GM18498 (cell line): Measurements from ENCODE around the gene RIPK1.

Source experiments
- ATAC-seq: cut with Tn5 transposase; IDR thresholded peaks from one replicate; pipeline ENCODE4 v1.9.1; 2021; ENCODE audit warnings: mild to moderate bottlenecking, moderate library complexity; ENCODE audit not compliant: unreplicated experiment

RIPK1 gene

DNA sequence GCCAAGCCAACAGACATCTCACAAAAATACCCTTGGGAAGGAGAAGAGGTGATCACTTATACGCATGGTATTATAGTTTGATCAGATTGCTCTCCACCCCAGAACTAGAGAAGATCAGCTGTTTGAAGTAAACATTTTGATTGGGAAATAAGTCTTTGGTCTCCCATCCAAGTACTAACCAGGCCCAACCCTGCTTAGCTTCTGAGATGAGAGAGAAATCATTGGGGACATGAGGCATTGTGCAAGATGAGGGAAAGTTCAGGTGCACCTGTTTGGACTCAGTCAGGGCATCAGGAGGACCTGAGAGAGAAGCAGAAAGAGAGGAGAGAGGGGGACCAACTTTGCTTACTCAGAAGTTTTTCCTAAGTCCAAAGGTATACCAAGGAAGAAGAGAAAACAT, 11.4 kb downstream of the RIPK1 start:
- ATAC-seq, result no peak

DNA sequence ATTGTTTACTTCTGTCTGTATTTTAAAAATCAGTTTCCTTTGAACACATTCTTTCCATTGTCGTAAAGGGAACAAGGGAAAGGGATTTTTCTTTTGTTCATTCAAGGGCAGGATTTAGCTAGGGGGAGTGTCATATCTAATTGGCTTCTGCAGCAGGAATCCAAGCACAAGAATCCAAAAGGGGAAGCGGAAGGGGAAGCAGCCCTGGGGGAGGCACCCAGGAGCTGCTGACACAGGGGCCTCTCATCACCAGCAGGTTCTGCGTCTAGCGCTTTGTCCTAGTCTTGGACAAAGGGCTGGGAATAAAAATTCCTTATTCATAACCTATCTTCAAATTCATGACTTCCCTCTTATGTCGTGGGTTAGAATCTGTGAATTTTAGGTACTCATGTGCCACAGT, 13.7 kb downstream of the RIPK1 start:
- no peak for ATAC-seq

DNA sequence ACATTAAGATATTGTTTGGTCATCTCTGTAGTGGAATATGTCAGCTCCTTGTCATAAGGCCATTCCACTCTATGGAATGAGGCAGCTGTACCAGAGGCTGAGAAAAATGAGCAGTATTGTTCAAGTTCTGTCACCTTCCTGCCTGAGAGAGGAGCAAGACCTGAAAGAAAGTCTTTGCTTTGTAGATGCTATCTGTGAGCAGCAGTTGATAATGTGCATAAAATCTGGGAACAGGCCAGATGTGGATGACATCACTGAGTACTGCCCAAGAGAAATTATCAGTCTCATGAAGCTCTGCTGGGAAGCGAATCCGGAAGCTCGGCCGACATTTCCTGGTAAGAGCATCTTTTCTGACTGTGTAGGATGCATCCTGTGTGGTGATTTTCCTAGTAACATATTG, 16.8 kb downstream of the RIPK1 start:
- ATAC-seq, result no peak

DNA sequence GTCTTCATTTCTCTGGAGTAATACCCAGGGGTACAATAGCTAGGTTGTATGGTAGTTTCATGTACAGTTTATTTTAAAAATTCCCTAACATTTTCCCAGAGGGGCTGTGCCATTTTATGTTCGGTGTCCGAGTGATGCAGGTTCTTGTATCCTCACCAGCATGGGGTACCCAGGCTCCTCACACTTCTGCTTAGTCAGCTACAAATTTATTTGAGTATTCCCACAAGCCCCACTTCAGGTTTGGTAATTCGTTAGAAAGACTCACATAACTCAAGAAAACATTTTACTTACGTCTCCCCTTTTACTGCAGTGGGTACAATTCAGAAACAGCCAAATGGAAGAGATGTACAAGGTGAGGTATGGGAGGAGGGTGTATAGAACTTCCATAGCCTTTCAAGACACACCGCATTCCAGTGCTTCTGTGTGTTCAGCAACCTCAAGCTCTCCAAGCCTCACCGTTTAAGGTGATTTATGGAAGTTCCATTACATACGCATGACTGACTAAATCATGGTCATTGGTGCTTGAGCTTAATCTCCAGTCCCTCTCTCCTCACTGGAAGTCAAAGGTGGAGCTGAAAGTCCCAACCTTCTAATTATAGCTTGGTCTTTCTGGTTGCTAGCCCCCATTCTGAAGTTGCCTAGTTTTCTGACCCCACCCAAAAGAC, 18.1 kb downstream of the RIPK1 start:
- ATAC-seq, result no peak

DNA sequence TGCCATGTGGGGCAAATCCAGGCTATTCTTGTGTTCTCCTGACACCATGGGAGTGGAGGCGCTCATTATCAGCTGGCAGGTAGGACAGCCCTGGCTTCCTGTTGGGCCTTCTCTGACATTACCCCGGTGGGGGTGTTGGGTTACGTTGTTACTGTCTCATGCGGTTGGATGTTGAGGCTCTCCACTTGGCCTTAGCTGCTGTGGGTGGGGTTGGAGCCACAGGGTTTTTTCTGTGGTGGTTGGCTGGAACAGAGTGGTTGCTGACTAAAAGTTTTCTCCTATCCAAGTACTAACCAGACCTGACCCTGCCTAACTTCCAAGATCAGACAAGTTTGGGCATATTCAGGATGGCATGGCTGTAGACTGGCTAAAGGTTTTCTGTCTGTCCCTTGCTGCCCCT, 20.2 kb downstream of the RIPK1 start:
- no peak for ATAC-seq

DNA sequence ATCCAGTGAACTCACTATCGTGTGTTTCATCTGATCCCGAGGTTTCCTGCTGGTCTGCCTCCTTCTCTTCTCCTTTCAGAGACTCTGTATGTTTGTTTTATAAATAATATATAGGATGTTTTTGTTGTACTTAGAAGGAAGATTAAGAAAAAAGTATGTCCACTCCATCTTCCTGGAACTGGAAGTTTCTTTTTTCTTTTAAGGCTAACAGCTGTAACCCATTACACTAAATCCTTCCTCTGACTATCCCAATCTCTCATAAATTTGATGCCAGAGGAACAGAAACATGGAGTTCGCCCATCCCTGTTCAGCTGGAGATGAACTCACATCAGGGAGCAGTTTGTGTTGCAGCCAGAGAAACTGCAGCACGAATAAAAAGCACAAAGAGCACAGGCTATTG, 20.7 kb downstream of the RIPK1 start:
- ATAC-seq, result no peak

DNA sequence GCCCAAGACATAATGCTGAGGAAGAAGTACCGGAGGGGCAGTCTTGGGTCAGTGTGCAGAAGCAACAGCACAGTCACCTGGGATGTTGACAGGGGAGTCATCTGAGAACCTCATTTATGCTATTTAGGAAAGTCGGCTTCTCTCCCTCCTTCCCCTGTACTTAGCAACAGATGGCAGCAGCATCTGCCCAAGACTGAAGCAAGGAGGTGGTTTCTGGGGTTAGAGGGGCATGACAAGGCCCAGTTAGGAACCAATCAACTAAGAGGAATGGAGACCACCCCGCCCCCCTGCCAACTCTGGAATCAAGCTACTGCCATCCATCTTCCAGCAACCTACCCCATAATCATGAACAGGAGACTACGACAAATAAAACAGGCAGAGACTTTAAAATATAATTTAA, 21.7 kb downstream of the RIPK1 start:
- no peak for ATAC-seq

DNA sequence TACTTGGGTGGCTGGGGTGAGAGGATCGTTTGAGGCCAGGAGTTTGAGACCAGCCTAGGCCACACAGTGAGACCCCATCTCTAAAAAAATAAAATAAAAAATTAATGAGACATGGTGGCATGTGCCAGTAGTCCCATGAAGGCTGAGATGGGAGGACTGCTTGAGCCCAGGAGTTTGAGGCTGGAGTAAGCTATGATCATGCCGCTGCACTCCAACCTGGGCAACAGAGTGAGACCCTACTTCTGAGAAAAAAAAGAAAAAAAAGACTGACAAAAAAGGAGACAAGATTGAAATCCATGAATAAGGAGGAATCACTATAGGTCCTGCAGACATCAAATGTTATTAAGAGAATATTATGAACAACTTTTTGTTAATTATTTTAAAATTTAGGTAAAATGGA, 26.5 kb downstream of the RIPK1 start:
- ATAC-seq, result no peak

DNA sequence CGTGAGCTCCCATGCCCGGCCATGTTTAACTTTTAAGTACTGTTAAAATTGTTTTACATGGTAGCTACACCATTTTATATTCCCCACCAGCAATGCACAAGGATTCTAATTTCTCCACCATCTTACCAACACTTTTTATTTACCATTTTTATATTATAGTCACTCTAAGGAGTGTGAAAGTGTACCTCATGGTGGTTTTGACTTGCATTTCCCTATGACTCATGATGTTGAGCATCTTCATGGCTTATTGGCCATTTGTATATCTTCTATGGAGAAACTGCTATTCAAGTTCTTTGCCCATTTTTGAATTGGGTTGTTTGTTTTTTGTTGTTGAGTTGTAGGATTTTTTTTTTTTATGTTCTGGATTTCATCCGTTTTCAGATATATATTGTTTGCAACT, 34.6 kb downstream of the RIPK1 start:
- ATAC-seq, result no peak

DNA sequence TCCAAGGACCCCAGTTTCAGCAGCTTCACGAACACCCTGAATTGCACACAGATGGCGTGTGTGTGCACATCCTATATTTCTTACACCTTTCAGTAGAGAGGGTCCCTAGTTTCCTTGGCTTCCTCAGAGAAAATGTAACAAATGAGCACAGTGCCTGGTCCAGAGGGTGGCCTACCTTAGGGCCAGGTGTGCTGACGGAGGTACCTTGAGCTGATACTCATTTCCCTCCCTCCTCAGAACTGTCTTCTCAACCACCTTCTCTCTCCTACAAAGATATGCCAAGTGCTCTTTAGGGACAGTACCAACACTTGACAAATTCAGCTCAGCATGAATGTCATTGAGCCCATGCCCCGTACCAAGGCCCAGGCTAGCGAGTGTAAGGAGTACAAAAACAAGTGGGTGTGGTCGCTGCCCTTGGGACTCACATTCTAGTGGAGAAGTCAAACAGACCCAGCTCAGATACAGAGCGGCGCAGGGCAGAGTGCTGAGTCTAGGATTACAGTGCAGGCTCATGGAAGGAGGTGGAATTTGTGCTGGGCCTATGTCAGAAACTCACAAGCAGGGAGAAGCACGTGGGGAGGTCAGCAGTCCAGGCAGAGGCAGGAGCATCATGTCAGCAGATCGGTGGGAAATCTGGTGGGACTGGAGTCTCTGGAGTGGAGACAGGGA, 40.6 kb downstream of the RIPK1 start:
- no peak for ATAC-seq

DNA sequence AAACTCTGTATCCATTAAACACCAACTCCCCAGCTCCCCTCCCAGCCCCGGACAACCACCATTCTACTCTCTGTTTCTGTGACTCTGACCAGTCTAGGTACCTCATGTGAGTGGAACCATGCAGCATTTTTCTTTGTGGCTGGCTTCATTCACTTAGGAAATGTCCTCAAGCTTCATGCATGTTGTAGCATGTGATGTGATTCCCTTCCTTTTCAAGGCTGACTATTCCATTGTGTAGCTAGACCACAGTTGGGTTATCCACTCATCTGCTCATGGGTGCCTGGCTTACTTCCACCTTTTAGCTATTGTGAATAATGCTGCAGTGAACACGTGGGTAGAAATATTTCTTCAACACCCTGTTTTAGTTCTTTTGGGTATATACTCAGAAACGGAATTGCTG, 41.5 kb downstream of the RIPK1 start:
- no peak for ATAC-seq

DNA sequence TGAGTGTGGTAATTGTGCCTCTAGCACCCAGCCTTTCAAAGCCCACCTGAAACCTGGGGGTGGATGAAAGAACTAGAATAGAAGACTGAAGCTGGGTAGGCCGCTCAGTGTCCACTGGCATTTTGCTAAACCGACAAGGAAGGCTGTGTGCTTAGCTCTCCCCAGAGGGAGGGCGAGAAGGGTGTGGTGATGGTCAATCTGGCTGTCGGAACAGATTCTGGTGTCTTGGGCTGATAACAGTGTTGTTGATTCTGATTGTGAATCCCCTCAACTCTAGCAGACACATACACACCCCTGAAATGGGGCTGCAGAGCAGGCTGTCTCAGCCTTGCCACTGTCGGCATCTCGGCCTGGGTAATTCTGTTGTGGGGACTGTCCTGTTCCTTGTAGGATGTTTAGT, 46.1 kb downstream of the RIPK1 start:
- ATAC-seq, result no peak

DNA sequence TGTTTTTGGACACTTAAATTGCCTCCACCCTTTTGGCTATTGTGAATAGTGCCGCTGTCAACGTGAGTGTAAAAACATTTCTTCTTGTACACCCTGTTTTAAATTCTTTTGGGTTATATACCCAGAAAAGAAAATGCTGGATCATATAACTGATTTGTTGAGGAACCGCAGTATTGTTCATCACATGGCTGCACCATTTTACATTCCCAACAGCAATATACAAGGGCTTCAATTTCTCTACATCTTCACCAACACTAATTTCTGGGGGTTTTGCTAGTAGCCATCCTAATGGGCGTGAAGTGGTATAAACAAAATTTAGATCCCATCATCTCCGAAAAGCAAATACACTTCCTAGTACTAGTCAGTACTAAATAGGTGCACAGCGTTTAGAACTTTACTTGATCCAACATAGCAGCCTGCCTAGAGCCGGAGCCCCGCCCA, 49.6 kb downstream of the RIPK1 start:
- ATAC-seq, result no peak

DNA sequence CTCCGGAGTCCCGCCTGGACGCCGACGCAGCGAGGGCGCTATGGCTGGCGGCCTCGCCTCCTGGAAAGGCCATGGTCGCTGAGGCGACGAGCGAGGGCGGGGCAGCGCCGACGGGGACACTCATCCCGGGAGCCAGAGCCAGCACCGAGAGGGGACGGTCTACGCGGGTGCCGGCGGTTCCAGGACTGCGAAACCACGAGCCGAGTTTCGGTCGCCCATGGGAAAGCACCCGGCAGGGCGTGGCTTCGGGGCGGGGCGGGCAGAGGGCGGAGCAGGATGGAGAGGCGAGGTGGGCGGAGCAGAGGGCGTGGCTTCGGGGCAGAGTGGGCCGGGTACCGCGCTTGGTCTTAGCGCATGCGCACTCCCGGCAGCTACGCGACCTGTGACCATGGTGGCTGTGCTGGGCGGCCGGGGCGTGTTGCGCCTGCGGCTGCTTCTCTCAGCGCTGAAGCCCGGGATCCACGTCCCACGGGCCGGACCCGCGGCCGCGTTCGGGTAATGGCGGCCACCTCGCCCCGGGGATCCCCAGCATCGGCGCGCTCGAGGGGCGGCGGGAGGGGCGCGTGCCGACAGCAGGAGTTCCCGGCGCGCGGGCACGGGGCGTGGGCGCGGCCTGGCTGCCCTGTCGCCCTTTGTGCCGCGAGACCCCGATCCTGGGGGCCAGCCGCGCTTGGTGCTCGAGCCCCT, 50.2 kb downstream of the RIPK1 start, which contains the start of gene BPHL:
BPHL (plus strand) TSS at position 359 of the 687 bp plus-strand sequence; CDS start at position 389, 30 bp downstream.
- peak; percentile 94 for ATAC-seq

DNA sequence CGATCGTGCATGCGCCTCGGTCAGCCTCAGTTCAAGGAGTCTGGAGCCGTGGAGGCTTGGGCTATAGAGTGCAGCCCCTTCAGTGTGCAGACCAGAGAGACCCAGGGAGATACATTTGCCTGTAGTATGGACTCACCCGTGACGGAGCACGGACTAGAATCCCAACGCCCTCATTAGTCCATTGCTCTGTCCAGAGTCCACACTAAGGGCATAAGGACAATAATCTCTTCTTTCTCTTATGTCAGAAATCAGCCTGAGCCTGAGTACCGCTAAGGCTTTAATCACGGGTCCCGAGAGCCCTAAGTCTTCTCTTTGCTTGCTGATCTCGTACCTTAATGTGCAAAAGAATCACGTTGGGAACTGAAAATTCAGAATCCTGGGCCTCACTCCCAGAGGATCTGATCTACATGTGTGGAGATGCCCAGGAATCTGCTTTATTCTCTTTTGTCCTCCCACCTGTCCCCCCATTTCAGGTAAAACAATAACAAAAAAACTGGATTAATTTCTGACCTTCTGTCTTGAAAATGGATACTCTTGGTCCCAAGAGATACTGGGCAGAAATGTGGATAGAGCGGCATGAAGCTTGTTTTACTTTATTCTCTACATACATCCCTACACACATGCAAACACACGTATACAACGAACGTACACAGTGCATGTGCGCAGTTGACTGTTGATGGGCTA, 50.9 kb downstream of the RIPK1 start:
- peak; percentile 40 for ATAC-seq

DNA sequence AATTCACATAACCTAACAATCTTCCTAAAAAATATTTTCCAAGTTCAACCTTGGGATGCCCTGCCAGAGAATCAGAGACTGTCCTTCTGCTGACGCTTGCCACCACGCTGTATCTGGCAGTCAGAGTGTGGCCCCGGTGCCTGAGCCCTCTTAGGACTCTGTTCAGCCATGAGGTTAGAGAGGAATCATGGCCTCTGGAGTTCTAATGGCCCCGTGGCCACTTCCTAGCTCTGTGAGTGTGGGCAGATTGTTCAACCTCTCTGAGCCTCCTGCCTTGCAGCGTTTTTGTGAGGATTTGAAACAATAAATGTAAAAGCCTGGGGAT, 52.4 kb downstream of the RIPK1 start:
- no peak for ATAC-seq

DNA sequence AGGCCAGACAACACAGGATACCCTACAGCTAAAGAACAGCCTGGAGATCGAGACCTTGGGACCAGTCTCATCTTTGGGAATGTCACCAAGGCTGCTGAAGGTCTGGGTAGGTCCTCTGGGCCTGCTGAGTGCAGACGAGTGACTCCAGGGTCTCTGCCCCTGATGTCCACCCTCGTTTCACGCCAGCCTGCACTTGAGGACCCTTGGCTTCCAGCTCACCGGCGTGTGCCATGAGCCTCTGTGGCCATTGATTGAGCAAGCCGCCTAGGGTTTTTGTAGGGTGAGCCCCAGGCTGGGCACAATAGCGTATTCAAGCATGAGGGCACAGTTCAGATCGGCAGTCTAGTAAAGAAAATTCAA, 54.5 kb downstream of the RIPK1 start:
- no peak for ATAC-seq

DNA sequence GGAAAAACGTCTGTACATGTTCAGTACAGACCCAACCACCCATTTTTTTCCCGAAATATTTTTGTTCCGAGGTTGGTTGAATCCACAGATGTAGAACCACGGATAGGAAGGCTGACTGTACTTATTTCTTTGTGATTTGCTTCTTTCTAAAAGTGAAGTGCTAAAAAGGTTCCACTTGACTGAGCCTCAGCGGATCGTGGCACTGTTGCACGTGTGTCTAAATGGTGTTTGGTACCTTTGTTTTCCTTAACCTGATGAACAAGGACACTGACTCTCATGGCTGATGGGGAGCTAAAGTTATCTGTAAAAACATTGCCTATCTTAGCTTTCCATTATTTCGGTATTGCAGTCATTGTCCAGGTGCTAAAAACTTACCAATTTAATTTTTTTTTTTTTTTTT, 56.4 kb downstream of the RIPK1 start:
- no peak for ATAC-seq

DNA sequence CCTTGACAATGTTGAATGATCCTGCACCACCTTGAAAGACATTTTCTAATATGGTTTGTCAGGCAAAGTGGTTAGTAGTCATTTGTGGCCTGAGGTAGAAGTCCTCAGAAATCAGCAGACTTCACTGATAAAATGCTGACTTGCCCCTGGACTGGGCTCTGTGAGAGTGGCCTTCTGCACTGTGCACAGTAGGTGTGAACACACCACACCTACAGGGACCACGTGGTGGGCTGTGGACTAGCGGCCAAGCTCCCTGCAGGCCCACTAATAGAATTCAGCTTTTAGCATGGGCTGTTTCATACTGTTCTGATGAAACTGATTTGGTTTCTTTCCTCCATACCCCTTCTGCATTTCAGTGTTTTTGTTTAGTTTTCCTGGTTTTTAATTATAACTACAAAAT, 57.5 kb downstream of the RIPK1 start:
- ATAC-seq, result no peak

DNA sequence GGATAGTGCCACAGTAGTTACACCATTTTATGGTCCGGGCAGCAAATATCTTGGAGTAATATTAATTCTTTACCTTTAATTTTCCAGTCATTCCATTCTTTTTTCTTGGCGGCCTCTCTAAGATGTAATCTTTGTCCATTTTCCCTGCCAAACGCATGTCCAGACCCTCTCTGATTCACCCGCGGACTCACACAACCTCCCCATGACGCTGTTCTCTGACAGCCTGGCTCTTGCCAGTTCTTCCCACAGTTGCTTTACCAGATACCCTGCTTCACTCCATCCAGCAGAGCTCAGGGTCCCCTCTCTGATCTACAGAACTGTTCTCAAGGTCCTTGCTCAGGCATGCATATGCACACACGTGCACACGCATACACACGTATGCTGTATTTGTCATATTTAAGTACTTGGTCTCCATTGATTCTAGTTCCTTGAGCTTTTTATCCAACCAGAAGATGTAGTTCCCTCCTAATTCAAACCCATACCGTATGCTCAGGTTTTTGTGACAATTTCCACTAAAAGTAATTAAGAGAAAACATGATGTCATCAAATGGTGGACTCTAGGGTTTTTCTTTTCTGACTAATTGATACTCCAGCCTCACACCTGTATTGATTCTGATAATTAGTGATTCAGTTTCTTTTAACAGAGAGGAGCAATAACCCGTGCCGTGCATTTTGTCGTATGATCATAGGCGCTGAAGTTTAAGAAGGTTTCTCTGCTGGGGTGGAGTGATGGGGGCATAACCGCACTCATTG, 60.2 kb downstream of the RIPK1 start:
- no peak for ATAC-seq

DNA sequence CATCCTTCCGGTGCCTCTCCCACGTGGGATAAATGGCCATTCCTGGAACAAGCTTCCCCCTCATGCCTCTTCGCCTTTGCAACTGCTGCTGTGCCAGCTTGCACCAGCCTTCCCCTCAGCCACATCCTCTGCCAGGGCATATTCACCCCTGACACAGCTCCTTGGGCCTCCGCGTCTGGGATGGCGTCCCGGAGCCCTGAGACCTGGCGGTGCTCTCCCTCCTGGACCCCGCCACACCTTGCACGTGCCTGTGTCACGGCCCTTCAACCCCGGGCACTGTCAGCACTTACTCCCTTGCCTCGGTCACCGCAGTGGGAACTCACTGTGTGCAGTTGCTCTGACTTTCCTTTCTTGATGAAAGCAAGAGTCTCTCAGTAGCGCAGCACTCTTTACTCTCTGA, 63.4 kb downstream of the RIPK1 start:
- no peak for ATAC-seq
